HCEC 1CT (cell line): Measurements from ENCODE around the gene SPDYE4.

Experiments used
- DNase-seq: peaks from one replicate; pipeline ENCODE4 v3.0.0-alpha.2; 2017

Gene SPDYE4

DNA sequence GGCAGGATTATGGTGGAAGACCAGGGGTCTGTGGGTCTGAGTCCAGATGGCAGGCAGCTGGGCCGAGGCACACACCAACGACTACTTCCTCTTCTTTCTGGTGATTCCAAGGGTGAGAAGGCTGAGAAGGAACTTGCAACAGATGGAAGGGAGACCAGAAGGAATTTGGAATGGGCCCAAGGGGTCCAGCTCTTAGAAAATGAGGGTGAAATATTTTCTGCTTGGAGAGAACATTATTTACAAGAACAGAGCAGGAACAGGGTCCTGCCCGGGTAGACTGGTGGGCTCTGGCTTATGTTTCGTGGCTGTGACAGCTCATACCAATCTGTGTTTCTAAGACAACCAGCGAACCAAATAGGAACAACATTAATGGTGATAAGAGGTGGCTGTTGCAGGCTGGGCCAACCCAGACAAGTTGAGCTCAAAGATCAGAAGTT lies 50.3 kb downstream of the SPDYE4 start:
- DNase-seq, result no peak

DNA sequence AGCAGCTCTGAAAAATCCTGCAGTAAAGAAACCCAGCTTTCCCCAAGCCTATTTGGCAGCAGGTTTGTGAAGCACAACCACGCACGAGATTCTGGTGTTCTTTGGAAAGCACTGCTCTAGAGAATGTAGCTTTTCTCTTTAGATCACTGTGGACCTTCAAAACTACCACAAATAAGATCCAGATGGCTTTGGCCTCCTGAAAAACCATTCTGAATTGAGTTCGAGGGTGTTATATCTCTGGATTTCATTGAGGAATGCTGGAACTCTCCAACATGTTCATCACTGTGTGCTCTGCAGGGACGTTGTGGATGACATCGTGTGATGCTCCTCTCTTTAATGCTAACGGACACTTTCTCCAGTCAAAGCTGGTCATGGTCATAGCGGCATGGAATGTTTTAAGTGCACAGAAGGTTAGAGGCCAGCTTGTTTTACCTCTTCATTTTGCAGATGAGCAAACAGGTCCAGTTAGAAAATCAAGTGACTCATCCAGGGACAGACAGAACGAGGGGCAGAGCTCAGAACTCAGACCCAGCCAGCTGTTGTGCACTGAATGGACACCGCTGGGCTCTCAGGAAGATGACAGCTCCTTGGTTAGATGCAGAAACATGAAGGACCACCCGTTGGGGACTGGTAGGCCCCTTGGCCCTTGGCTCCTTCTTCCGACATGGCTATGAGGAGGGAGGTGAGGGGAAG lies 50.9 kb downstream of the SPDYE4 start:
- DNase-seq, result no peak

GRCh38 chr17:8706431-8706830 lies 51.9 kb downstream of the SPDYE4 start:
- no peak for DNase-seq

DNA sequence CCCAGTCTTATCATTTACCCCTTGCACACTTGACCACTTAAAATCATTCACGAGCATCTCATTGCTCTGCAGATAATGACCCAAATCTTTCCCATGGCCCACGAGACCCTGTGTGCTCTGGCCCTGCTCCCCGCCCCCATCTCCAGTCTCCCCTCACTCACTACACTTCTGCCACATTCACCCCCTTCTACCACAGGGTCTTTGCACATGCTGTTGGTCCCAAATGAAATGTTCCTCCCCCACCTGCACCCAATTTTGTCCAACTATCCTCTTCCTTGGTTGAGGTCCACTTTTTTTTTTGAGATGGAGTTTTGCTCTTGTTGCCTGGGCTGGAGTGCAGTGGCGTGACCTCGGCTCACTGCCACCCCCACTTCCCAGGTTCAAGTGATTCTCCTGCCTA lies 52.9 kb downstream of the SPDYE4 start:
- DNase-seq, result no peak

- DNase-seq, result no peak
Observed at GRCh38 chr17:8703001-8703400, 55.3 kb downstream of the SPDYE4 start.

GRCh38 chr17:8701754-8702153 lies 56.6 kb downstream of the SPDYE4 start:
- DNase-seq, result no peak

GRCh38 chr17:8701221-8701620 lies 57.1 kb downstream of the SPDYE4 start:
- no peak for DNase-seq
